ENCODE data around the gene LDLRAD3.

LDLRAD3 gene

GRCh38 chr11:36048496-36049247 is 104.8 kb downstream of the LDLRAD3 start:
- no peak for TF ChIP-seq CTCF (IDR thresholded peaks at IDR 0.05; ENCODE audit: low read depth, low read length)
- TF ChIP-seq EZH2phosphoT487 (IDR thresholded peaks at IDR 0.05; ENCODE audit: low read depth): no peak
- Histone ChIP-seq H3K79me2 (ENCODE audit: low read length) (no peaks in the 10 kb centered on the region), H3K4me1 (ENCODE audit: low read length) (no peaks in the 10 kb centered on the region), H3K27me3 (ENCODE audit: low read depth, low read length) (peaks cover 35% of the 10 kb centered on the region), H4K20me1 (ENCODE audit: insufficient read depth, low read length) (no peaks in the 10 kb centered on the region), H2AFZ (ENCODE audit: low read depth, low read length) (no peak overlapping the region), H3K4me3 (ENCODE audit: low read length) (no peak overlapping the region), H3K9me3 (ENCODE audit: insufficient read depth, low read length) (no peaks in the 10 kb centered on the region), H3K27ac (ENCODE audit: low read length) (no peak overlapping the region), H3K9ac (ENCODE audit: low read length) (no peak overlapping the region), H3K4me2 (ENCODE audit: low read length) (no peak overlapping the region), H3K36me3 (replicated peaks; ENCODE audit: low read depth, low read length) (no peaks in the 10 kb centered on the region)

DNA sequence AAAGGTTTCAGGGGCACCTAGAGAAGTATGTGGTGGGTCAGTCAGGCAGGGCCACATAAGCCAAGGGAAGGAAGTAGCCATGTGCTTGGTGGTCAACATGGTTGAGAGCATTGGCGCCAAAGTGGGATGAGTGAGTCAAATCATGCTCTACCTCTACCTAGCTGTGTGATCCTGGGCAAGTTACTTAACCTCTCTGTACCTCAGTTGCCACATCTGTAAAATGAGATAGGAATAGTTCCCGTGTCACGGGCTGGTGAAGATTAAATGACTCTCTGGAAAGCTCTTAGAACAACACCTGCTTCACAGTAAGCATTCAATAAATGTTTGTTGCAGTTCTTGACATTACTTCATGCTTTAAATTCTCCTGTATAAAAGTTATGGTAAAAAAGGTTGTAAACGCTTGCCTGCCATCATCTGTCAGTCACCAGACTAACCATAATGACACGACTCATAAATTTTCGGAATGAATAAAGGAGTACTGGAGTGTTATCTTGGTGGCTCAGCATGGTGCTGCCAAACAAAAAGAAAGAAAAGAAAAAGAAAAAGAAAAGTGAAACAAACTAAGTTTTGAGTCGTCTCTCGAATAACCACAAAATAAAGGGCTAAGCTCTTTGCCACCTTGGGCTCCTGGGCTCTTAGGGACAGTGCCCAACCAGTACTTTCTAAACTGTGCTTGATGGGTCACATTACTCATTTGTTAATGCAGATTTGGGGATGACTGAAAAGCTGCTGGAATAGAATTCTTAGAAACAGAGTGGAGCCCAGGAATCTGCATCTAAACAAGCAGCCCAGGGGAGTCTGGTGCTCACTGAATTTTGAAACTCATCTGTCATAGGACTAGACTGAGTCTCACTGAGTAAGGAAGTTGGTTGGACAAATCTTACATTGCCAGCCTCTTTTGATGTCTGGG is 107.6 kb downstream of the LDLRAD3 start:
- Histone ChIP-seq H3K27ac (ENCODE audit: low read length) (no peak overlapping the region), H3K4me2 (ENCODE audit: low read length) (no peak overlapping the region), H3K27me3 (ENCODE audit: low read depth, low read length) (peaks cover 38% of the 10 kb centered on the region), H3K9me3 (ENCODE audit: insufficient read depth, low read length) (no peaks in the 10 kb centered on the region), H3K79me2 (ENCODE audit: low read length) (no peaks in the 10 kb centered on the region), H4K20me1 (ENCODE audit: insufficient read depth, low read length) (no peaks in the 10 kb centered on the region), H3K4me3 (ENCODE audit: low read length) (no peak overlapping the region), H3K36me3 (replicated peaks; ENCODE audit: low read depth, low read length) (no peaks in the 10 kb centered on the region), H2AFZ (ENCODE audit: low read depth, low read length) (no peak overlapping the region), H3K9ac (ENCODE audit: low read length) (no peak overlapping the region), H3K4me1 (ENCODE audit: low read length) (no peaks in the 10 kb centered on the region)
- TF ChIP-seq EZH2phosphoT487 (IDR thresholded peaks at IDR 0.05; ENCODE audit: low read depth): no peak
- no peak for TF ChIP-seq CTCF (IDR thresholded peaks at IDR 0.05; ENCODE audit: low read depth, low read length)

DNA sequence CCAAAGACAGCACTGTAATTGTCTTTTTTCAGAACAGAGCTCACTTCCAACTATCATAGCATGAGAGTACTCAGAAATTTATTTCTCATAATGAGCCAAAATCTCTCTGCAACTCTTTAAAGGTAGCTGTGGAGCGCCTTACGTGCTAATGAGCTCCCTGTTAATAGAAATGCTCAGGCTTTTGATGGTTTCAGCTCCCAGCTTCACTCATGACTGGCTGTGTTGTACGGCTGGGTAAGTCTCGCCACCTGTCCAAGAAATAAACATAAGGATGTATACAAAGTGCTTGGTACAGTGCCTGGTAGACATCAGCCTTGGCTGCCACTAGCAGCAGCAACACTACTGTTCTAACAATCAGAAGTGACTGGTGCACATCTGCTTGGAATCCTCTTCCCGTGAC is 109.4 kb downstream of the LDLRAD3 start:
- Histone ChIP-seq H3K9ac (ENCODE audit: low read length) (no peak overlapping the region), H3K27me3 (ENCODE audit: low read depth, low read length) (peaks cover 45% of the 10 kb centered on the region), H3K4me2 (ENCODE audit: low read length) (no peak overlapping the region), H3K27ac (ENCODE audit: low read length) (no peak overlapping the region), H2AFZ (ENCODE audit: low read depth, low read length) (no peak overlapping the region), H3K4me1 (ENCODE audit: low read length) (no peaks in the 10 kb centered on the region), H4K20me1 (ENCODE audit: insufficient read depth, low read length) (no peaks in the 10 kb centered on the region), H3K4me3 (ENCODE audit: low read length) (no peak overlapping the region), H3K36me3 (replicated peaks; ENCODE audit: low read depth, low read length) (no peaks in the 10 kb centered on the region), H3K79me2 (ENCODE audit: low read length) (no peaks in the 10 kb centered on the region), H3K9me3 (ENCODE audit: insufficient read depth, low read length) (no peaks in the 10 kb centered on the region)
- TF ChIP-seq CTCF (IDR thresholded peaks at IDR 0.05; ENCODE audit: low read depth, low read length) (no peak), EZH2phosphoT487 (IDR thresholded peaks at IDR 0.05; ENCODE audit: low read depth) (no peak)

DNA sequence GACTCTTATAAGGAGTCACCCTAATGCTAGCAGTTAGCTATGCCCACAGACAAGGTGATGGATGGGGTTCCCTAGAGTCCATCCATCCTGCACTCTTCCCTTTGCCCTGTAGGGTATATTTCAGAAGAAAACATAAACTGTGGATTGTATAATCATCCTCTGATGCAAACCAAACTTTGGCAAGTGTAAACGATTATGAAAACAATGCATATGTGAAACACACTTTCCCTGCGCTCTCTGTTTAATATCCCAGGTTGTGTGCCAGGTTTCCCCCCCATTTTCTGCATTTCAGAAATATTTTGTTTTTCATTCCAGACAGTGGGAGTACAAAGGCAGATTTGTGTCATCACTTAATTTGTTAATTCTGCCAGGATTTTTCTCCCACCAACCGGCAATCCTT is 110.0 kb downstream of the LDLRAD3 start:
- H3K79me2 ChIP-seq (ENCODE audit: low read length): no peaks in the 10 kb centered on the region
- no peaks in the 10 kb centered on the region for H3K36me3 ChIP-seq (replicated peaks; ENCODE audit: low read depth, low read length)
- H3K27me3 ChIP-seq (ENCODE audit: low read depth, low read length): peaks cover 45% of the 10 kb centered on the region
- H4K20me1 ChIP-seq (ENCODE audit: insufficient read depth, low read length): no peaks in the 10 kb centered on the region
- no peak overlapping the region for H3K4me2 ChIP-seq (ENCODE audit: low read length)
- no peak overlapping the region for H3K4me3 ChIP-seq (ENCODE audit: low read length)
- H2AFZ ChIP-seq (ENCODE audit: low read depth, low read length): no peak overlapping the region
- H3K9me3 ChIP-seq (ENCODE audit: insufficient read depth, low read length): no peaks in the 10 kb centered on the region
- no peaks in the 10 kb centered on the region for H3K4me1 ChIP-seq (ENCODE audit: low read length)
- H3K27ac ChIP-seq (ENCODE audit: low read length): no peak overlapping the region
- H3K9ac ChIP-seq (ENCODE audit: low read length): no peak overlapping the region
- TF ChIP-seq CTCF (IDR thresholded peaks at IDR 0.05; ENCODE audit: low read depth, low read length) (no peak), EZH2phosphoT487 (IDR thresholded peaks at IDR 0.05; ENCODE audit: low read depth) (no peak)
